IMR-90 (cell line): ENCODE data around the gene SCARF1. TPM values are rescaled to one million over a fixed set of nuclear protein-coding genes. Genes with fewer than 3 reads are reported as not detected.

ENCODE experiments used
- ATAC-seq: fragments of 200-7000 bp; cut with Tn5 transposase; 2 replicates; pipeline ENCODE4 v1.9.1; 2020; ENCODE audit warnings: low read depth, mild to moderate bottlenecking, moderate library complexity
- BruUV-seq: library from RNA; stranded (reverse); fragments of 400-500 nt; replicated peaks from 2 replicates; lab custom pipeline; 2021; lab: Mats Ljungman, UMichigan
- CTCF ChIA-PET: fragments of 300-600 bp; formaldehyde crosslinking; extraction: SDS; loops from one replicate; lab custom pipeline; 2021; ENCODE audit warnings: antibody characterized with exemption; lab: Yijun Ruan, JAX
- POLR2A ChIA-PET: fragments of 300-600 bp; sonication (Branson Sonifier 250); formaldehyde crosslinking; loops from one replicate; lab custom pipeline; 2022; ENCODE audit warnings: antibody characterized with exemption; ENCODE audit not compliant: unreplicated experiment; lab: Charles Lee
- DNase-seq: peaks from one replicate; pipeline ENCODE4 v3.0.0; 2013
- H2AFZ ChIP-seq: replicated peaks from 2 replicates; pipeline ENCODE3; 2013; ENCODE audit warnings: low read length, mild to moderate bottlenecking; ENCODE audit not compliant: poor library complexity
- H2AK5ac ChIP-seq: 2 replicates; pipeline ENCODE4 v1.6.1; 2013; ENCODE audit warnings: low read depth, low read length, inconsistent platforms
- H2AK9ac ChIP-seq: replicated peaks from 2 replicates; pipeline ENCODE3; 2013; ENCODE audit warnings: mild to moderate bottlenecking, low read depth, low read length, moderate library complexity; ENCODE audit not compliant: poor library complexity
- H2BK120ac ChIP-seq: 2 replicates; pipeline ENCODE4 v1.6.1; 2013; ENCODE audit warnings: low read depth, low read length, inconsistent platforms
- H2BK15ac ChIP-seq: 3 replicates; pipeline ENCODE4 v1.6.1; 2013; ENCODE audit warnings: low read depth, low read length, inconsistent platforms
- H2BK20ac ChIP-seq: 2 replicates; pipeline ENCODE4 v1.6.1; 2013; ENCODE audit warnings: low read depth, mild to moderate bottlenecking, inconsistent platforms, low read length, moderate library complexity
- H2BK5ac ChIP-seq: 2 replicates; pipeline ENCODE4 v1.6.1; 2013; ENCODE audit warnings: mild to moderate bottlenecking, low read depth, low read length, inconsistent platforms; ENCODE audit not compliant: poor library complexity, severe bottlenecking
- H3K14ac ChIP-seq: replicated peaks from 2 replicates; pipeline ENCODE4 v1.6.1; 2013; ENCODE audit warnings: low read depth, low read length, inconsistent platforms
- H3K18ac ChIP-seq: 2 replicates; pipeline ENCODE4 v1.6.1; 2013; ENCODE audit warnings: low read depth, low read length, control low read depth
- H3K23ac ChIP-seq: 2 replicates; pipeline ENCODE4 v1.6.1; 2013; ENCODE audit warnings: low read depth, low read length, inconsistent platforms
- H3K27ac ChIP-seq: 2 replicates; pipeline ENCODE4 v1.5.1; 2013; ENCODE audit warnings: mild to moderate bottlenecking, control low read depth, low read length; ENCODE audit not compliant: insufficient read depth
- H3K27me3 ChIP-seq: 2 replicates; pipeline ENCODE4 v1.6.1; 2013; ENCODE audit warnings: low read length; ENCODE audit not compliant: control insufficient read depth, insufficient read depth
- H3K36me3 ChIP-seq: 2 replicates; pipeline ENCODE4 v1.6.1; 2013; ENCODE audit warnings: low read length, mixed read lengths; ENCODE audit not compliant: control insufficient read depth, insufficient read depth
- H3K4ac ChIP-seq: 2 replicates; pipeline ENCODE4 v1.6.1; 2013; ENCODE audit warnings: low read depth, low read length, inconsistent platforms
- H3K4me1 ChIP-seq: 2 replicates; pipeline ENCODE4 v1.6.1; 2013; ENCODE audit warnings: low read length, mixed read lengths; ENCODE audit not compliant: control insufficient read depth, insufficient read depth
- H3K4me2 ChIP-seq: 2 replicates; pipeline ENCODE4 v1.6.1; 2013; ENCODE audit warnings: low read depth, mild to moderate bottlenecking, control low read depth, low read length, moderate library complexity
- H3K4me3 ChIP-seq: 2 replicates; pipeline ENCODE4 v1.5.1; 2013; ENCODE audit warnings: low read depth, mild to moderate bottlenecking, control low read depth, low read length, moderate library complexity; ENCODE audit not compliant: insufficient read depth
- H3K56ac ChIP-seq: 2 replicates; pipeline ENCODE4 v1.6.1; 2013; ENCODE audit warnings: low read length, inconsistent platforms; ENCODE audit not compliant: insufficient read depth; ENCODE audit errors: extremely low read depth
- H3K79me1 ChIP-seq, 2 experiments: 2 replicates each; pipeline ENCODE4 v1.6.1; 2013; ENCODE audit warnings: low read length in 2 of 2, inconsistent platforms in 1 of 2, low read depth in 1 of 2
- H3K9ac ChIP-seq: 2 replicates; pipeline ENCODE4 v1.6.1; 2013; ENCODE audit warnings: low read depth, low read length, control low read depth
- H3K9me1 ChIP-seq: 2 replicates; pipeline ENCODE4 v1.6.1; 2013; ENCODE audit warnings: low read length, inconsistent platforms; ENCODE audit not compliant: insufficient read depth
- H3K9me3 ChIP-seq: 2 replicates; pipeline ENCODE4 v1.6.1; 2013; ENCODE audit warnings: low read length; ENCODE audit not compliant: control insufficient read depth, insufficient read depth
- H4K20me1 ChIP-seq: 2 replicates; pipeline ENCODE4 v1.6.1; 2013; ENCODE audit warnings: low read length, inconsistent platforms; ENCODE audit not compliant: insufficient read depth
- H4K5ac ChIP-seq: 2 replicates; pipeline ENCODE4 v1.6.1; 2013; ENCODE audit warnings: mild to moderate bottlenecking, low read depth, low read length, control low read depth
- H4K8ac ChIP-seq, 2 experiments: 2 replicates each; pipeline ENCODE4 v1.6.1; 2013; ENCODE audit warnings: low read depth in 2 of 2, low read length in 2 of 2, control low read depth in 1 of 2, inconsistent platforms in 1 of 2
- H4K91ac ChIP-seq: 2 replicates; pipeline ENCODE4 v1.6.1; 2013; ENCODE audit warnings: low read depth, low read length, inconsistent platforms; ENCODE audit not compliant: insufficient read depth
- BHLHE40 ChIP-seq: fragments of 150-350 bp; IDR thresholded peaks from 2 replicates; pipeline ENCODE4 v1.6.1; 2016; ENCODE audit warnings: mild to moderate bottlenecking, low read depth, low read length
- CEBPB ChIP-seq: IDR thresholded peaks from 2 replicates; pipeline ENCODE4 v1.6.1; 2012; ENCODE audit warnings: low read depth, low read length, improper control_type of control experiment
- CHD1 ChIP-seq: IDR thresholded peaks from 2 replicates; pipeline ENCODE4 v1.6.1; 2012; ENCODE audit warnings: low read depth, low read length, improper control_type of control experiment
- CTCF ChIP-seq: conservative IDR thresholded peaks from 2 replicates; pipeline ENCODE4 v1.5.1; 2012; ENCODE audit warnings: mild to moderate bottlenecking, low read depth, low read length, improper control_type of control experiment
- ELK1 ChIP-seq: fragments of 150-350 bp; IDR thresholded peaks from 2 replicates; pipeline ENCODE4 v1.6.1; 2016; ENCODE audit warnings: low read depth, mild to moderate bottlenecking, low read length, moderate library complexity, borderline replicate concordance
- FOS ChIP-seq: fragments of 150-350 bp; IDR thresholded peaks from 2 replicates; pipeline ENCODE4 v1.6.1; 2016; ENCODE audit warnings: low read depth, low read length
- MAFK ChIP-seq: IDR thresholded peaks from 2 replicates; pipeline ENCODE4 v1.6.1; 2012; ENCODE audit warnings: low read depth, low read length, improper control_type of control experiment
- MAZ ChIP-seq: IDR thresholded peaks from 2 replicates; pipeline ENCODE4 v1.6.1; 2012; ENCODE audit warnings: low read depth, mild to moderate bottlenecking, low read length, improper control_type of control experiment, moderate library complexity, borderline replicate concordance
- MXI1 ChIP-seq: IDR thresholded peaks from 2 replicates; pipeline ENCODE4 v1.6.1; 2012; ENCODE audit warnings: low read depth, mild to moderate bottlenecking, low read length, moderate library complexity, borderline replicate concordance
- NFE2L2 ChIP-seq: fragments of 150-350 bp; IDR thresholded peaks from 2 replicates; pipeline ENCODE4 v1.6.1; 2016; ENCODE audit warnings: low read depth, mild to moderate bottlenecking, low read length
- POLR2A ChIP-seq: IDR thresholded peaks from 2 replicates; pipeline ENCODE4 v1.6.1; 2012; ENCODE audit warnings: mild to moderate bottlenecking, low read depth, low read length
- RAD21 ChIP-seq: IDR thresholded peaks from 2 replicates; pipeline ENCODE4 v1.6.1; 2012; ENCODE audit warnings: low read length, improper control_type of control experiment
- RCOR1 ChIP-seq: IDR thresholded peaks from 2 replicates; pipeline ENCODE4 v1.6.1; 2012; ENCODE audit warnings: mild to moderate bottlenecking, low read length, improper control_type of control experiment; ENCODE audit not compliant: insufficient replicate concordance
- SMC3 ChIP-seq: fragments of 150-350 bp; IDR thresholded peaks from 2 replicates; pipeline ENCODE4 v1.6.1; 2016; ENCODE audit warnings: low read depth, mild to moderate bottlenecking, antibody characterized with exemption, low read length, moderate library complexity
- USF2 ChIP-seq: fragments of 150-350 bp; IDR thresholded peaks from 2 replicates; pipeline ENCODE4 v1.6.1; 2017; ENCODE audit warnings: mild to moderate bottlenecking, antibody characterized with exemption, low read length, low read depth
- WGBS, 2 experiments: methylation state at CpG; one replicate each; pipeline versions ENCODE4 v1.1.5 to v1.1.7; 2013; ENCODE audit warnings: missing lambda C conversion rate in 2 of 2; ENCODE audit not compliant: insufficient read length in 1 of 2; ENCODE audit errors: extremely low coverage in 2 of 2; 5-methylcytosine and 5-hydroxymethylcytosine counted together
- dilution Hi-C: fragments of 300-500 bp; cut with HindIII; formaldehyde crosslinking; loops from one replicate; pipeline ENCODE4 v1.14.3; 2018; ENCODE audit warnings: low sequenced_read_pairs; ENCODE audit not compliant: unreplicated experiment
- in situ Hi-C: fragments of 300-500 bp; cut with MboI; formaldehyde crosslinking; loops from 3 replicates; pipeline ENCODE4 v1.14.3; 2019; ENCODE audit warnings: low sequenced_read_pairs, inconsistent platforms, mixed read lengths
- intact Hi-C: fragments of 100-400 bp; cut with micrococcal nuclease; formaldehyde crosslinking; loops from 2 replicates; pipeline ENCODE4 v1.10.0; 2022
- polyA plus RNA-seq, 3 experiments: library from polyadenylated mRNA; depleted of rRNA; stranded (reverse); fragments of >200 nt; gene quantifications; 2 replicates each; pipeline ENCODE4 v1.2.3, GENCODE V29; 2012; ENCODE audit warnings: low replicate concordance in 1 of 3
- total RNA-seq: library from RNA; depleted of rRNA; stranded (reverse); fragments of >200 nt; gene quantifications from 2 replicates; pipeline ENCODE4 v1.2.3, GENCODE V29; 2012

SCARF1 gene
- total and polyA plus RNA-seq, 2 of the 4 experiments (the other 2 are of a cell fraction): 0.18 to 0.43 TPM

- Histone ChIP-seq H3K79me1 (no peaks in the 10 kb centered on the region), H3K9ac (no peak overlapping the region), H3K27ac (no peak overlapping the region), H4K5ac (no peak overlapping the region), H3K4me2 (no peak overlapping the region), H2BK5ac (peak overlapping the region; percentile 7), H3K4me1 (peaks cover 24% of the 10 kb centered on the region), H2BK20ac (no peak overlapping the region), H2BK120ac (peak overlapping the region; percentile 40; the same call in 1 of the 2 replicates), H3K9me3 (no peaks in the 10 kb centered on the region), H3K23ac (no peak overlapping the region), H4K91ac (peak overlapping the region; percentile 55; the same call in 1 of the 2 replicates), H2AFZ (peak overlapping the region; percentile 81), H3K14ac (no peak overlapping the region), H3K18ac (no peak overlapping the region), H4K20me1 (peaks cover 10% of the 10 kb centered on the region), H3K4ac (no peak overlapping the region; the same call in 1 of the 2 replicates), H3K56ac (no peak overlapping the region), H3K4me3 (no peak overlapping the region), H3K36me3 (no peaks in the 10 kb centered on the region), H2AK5ac (peak overlapping the region; percentile 45), H3K9me1 (peaks cover 14% of the 10 kb centered on the region), H2BK15ac (no peak overlapping the region), H2AK9ac (peak overlapping the region; percentile 42), H4K8ac (peak overlapping the region; percentile 54 to 85; a peak in 2 of 4 replicates), H3K27me3 (no peaks in the 10 kb centered on the region; the same call in 1 of the 2 replicates)
- no peak for ATAC-seq
- DNase-seq: peak; percentile 73
- ChIA-PET CTCF (no interaction called here), POLR2A (no interaction called here)
- intact Hi-C loops: loop anchor here (5.0 kb wide), 1 partner anchor 387 kb away; no protein-coding TSS in a partner anchor
- WGBS, 2 experiments: 31% methylated on average over 5 of the region's 15 CpGs; no CpG with 5 or more reads in 1 of the 2 experiments
- in situ Hi-C loops: loop anchor here (5.0 kb wide), 1 partner anchor 67 kb away; no protein-coding TSS in a partner anchor
- dilution Hi-C loops: no loop called here
- BruUV-seq: no TSS peak
- no peak for TF ChIP-seq MAFK
- TF ChIP-seq POLR2A: no peak
- no peak for TF ChIP-seq CHD1
- TF ChIP-seq ELK1: no peak
- no peak; the same call in 1 of the 2 replicates for TF ChIP-seq FOS
- TF ChIP-seq MAZ: no peak
- TF ChIP-seq MXI1: no peak
- no peak for TF ChIP-seq BHLHE40
- TF ChIP-seq RAD21: no peak
- TF ChIP-seq RCOR1: no peak
- no peak for TF ChIP-seq SMC3
- TF ChIP-seq CTCF: no peak
- TF ChIP-seq NFE2L2: no peak
- no peak for TF ChIP-seq USF2
- TF ChIP-seq CEBPB: no peak
These were observed 882 bp downstream of the SCARF1 start for GRCh38 chr17:1644493-1645206.
